Activated naive CD4-positive, alpha-beta T cell treated with anti-CD3 and anti-CD28 coated beads, Interleukin-2, amount 50 U/mL, for 72 hours (primary cell): ENCODE data around the gene CHDH. TPM values are rescaled to one million over a fixed set of nuclear protein-coding genes. Genes with fewer than 3 reads are reported as not detected.

Experiments used
- ATAC-seq, 2 donors: fragments of 150-1000 bp; cut with Tn5 transposase; 2 replicates each; pipeline ENCODE4 v1.10.0; 2021; ENCODE audit warnings: mild to moderate bottlenecking in 2 of 2, moderate library complexity in 2 of 2
- DNase-seq, 2 donors: peaks; one replicate each; pipeline ENCODE4 v3.0.0; 2021 to 2022; ENCODE audit warnings: low spot score in 2 of 2
- H3K27ac Mint-ChIP-seq, 2 donors: one replicate each; pipeline ENCODE4 v1.8.0; 2022; ENCODE audit warnings: mild to moderate bottlenecking in 2 of 2, mixed read lengths in 2 of 2
- H3K36me3 Mint-ChIP-seq, 2 donors: one replicate each; pipeline ENCODE4 v1.8.0; 2022; ENCODE audit warnings: mixed read lengths in 2 of 2
- H3K9me3 Mint-ChIP-seq, 2 donors: one replicate each; pipeline ENCODE4 v1.8.0; 2022; ENCODE audit warnings: mixed read lengths in 2 of 2
- total RNA-seq, 2 donors: library from RNA; stranded (reverse); gene quantifications; one replicate each; pipeline ENCODE4 v1.2.3, GENCODE V29; 2022

The CHDH gene
- total RNA-seq, 2 donors from 2014 or later = 0.02 to 0.47 TPM

- DNase-seq = no peak
- no peaks in the 10 kb centered on the region for H3K9me3 Mint-ChIP-seq
- no peaks in the 10 kb centered on the region for H3K36me3 Mint-ChIP-seq
- ATAC-seq = no peak
- no peak overlapping the region for H3K27ac Mint-ChIP-seq
Measured at GRCh38 chr3:53766706-53767105, 79.5 kb downstream of the CHDH start.

- H3K9me3 Mint-ChIP-seq = no peaks in the 10 kb centered on the region
Measured at GRCh38 chr3:53765753-53766152, 80.5 kb downstream of the CHDH start.

GRCh38 chr3:53764026-53764775 lies 82.0 kb downstream of the CHDH start:
- DNase-seq (no peak), ATAC-seq (no peak)
- H3K9me3 Mint-ChIP-seq = no peaks in the 10 kb centered on the region
- H3K27ac Mint-ChIP-seq = no peak overlapping the region
- no peaks in the 10 kb centered on the region for H3K36me3 Mint-ChIP-seq

More at GRCh38 chr3:53765753-53766152, 80.5 kb downstream of the CHDH start:
- DNase-seq = no peak
- ATAC-seq = no peak
- Mint-ChIP-seq H3K36me3 (no peaks in the 10 kb centered on the region), H3K27ac (no peak overlapping the region)

- ATAC-seq = no peak
Measured at GRCh38 chr3:53763353-53763752, 82.9 kb downstream of the CHDH start.

More at GRCh38 chr3:53763353-53763752, 82.9 kb downstream of the CHDH start:
- no peaks in the 10 kb centered on the region for H3K36me3 Mint-ChIP-seq
- no peak for DNase-seq
- no peaks in the 10 kb centered on the region for H3K9me3 Mint-ChIP-seq
- no peak overlapping the region for H3K27ac Mint-ChIP-seq

Other genes starting within 250 kb of the CHDH start
- under 1 TPM; 0.12 to 0.18 TPM for gene IL17RB, start 149 bp upstream of the CHDH start, total RNA-seq
- 10 to 100 TPM; 21.8 to 33.8 TPM for gene ACTR8, start 35.7 kb upstream of the CHDH start, total RNA-seq
- 10 to 100 TPM; 36.6 to 41.8 TPM for gene SELENOK, start 45.4 kb upstream of the CHDH start, total RNA-seq